ENCODE data around the gene WDR70. TPM values are rescaled to one million over a fixed set of nuclear protein-coding genes. Genes with fewer than 3 reads are reported as not detected.
"Not testable (repeated sequence)": the region's sequence is repeated elsewhere in the genome, so short reads cannot be mapped to it uniquely, and the experiment has no call there.

WDR70 gene
- total and polyA plus RNA-seq, 4 donors = 11.0 to 57.8 (median 26.2) TPM

DNA sequence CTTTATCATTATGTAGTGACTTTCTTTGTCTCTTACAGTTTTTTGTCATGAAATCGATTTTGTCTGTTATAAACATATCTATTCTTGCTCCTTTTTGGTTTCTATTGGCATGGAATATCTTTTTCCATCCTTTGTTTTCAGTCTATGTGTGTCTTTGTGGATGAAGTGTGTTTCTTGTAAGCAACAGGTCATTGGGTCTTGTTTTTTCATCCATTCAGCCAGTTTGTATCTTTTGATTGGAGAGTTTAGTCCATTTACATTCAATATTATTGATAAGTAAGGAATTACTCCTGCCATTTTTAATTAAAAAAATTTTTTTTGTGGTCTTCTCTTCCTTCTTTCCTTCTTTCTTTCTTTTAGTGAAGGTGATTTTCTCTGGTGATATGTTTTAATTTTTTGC is 266.6 kb downstream of the WDR70 start:
- Histone ChIP-seq H3K4me1 (ENCODE audit: control insufficient read depth in 5 of 5, insufficient read depth in 5 of 5, low read length in 5 of 5) (no peaks in the 10 kb centered on the region), H3K27ac (ENCODE audit: low read depth in 1 of 2, low read length in 1 of 2) (no peak overlapping the region), H3K9ac (ENCODE audit: insufficient read depth in 1 of 2, low read length in 2 of 2) (no peak overlapping the region), H3K4me3 (no peak overlapping the region), H3K9me3 (ENCODE audit: control insufficient read depth in 4 of 4, insufficient read depth in 3 of 4, low read length in 3 of 4) (peaks cover 0 to 2% (median 0%) of the 10 kb centered on the region in 4 donors), H3K36me3 (ENCODE audit: control insufficient read depth in 4 of 4, insufficient read depth in 4 of 4, low read length in 4 of 4) (no peaks in the 10 kb centered on the region), H3K27me3 (ENCODE audit: control insufficient read depth in 3 of 3, insufficient read depth in 3 of 3, low read length in 2 of 3) (no peaks in the 10 kb centered on the region)
- no peak for TF ChIP-seq CTCF (IDR thresholded peaks at IDR 0.05; ENCODE audit: control extremely low read depth, extremely low read depth)
- ATAC-seq (ENCODE audit: insufficient read depth, low FRiP score) (no peak), DNase-seq (no peak)
- WGBS, 2 donors = 91 to 100% methylated on average over 1 of the region's 1 CpG

GRCh38 chr5:37654566-37654965 is 275.4 kb downstream of the WDR70 start:
- not testable (repeated sequence) for H3K27ac ChIP-seq (ENCODE audit: low read depth in 1 of 2, low read length in 1 of 2); H3K27me3 ChIP-seq (ENCODE audit: control insufficient read depth in 3 of 3, insufficient read depth in 3 of 3, low read length in 2 of 3); H3K4me1 ChIP-seq (ENCODE audit: control insufficient read depth in 5 of 5, insufficient read depth in 5 of 5, low read length in 5 of 5); H3K9ac ChIP-seq (ENCODE audit: insufficient read depth in 1 of 2, low read length in 2 of 2); ATAC-seq (ENCODE audit: insufficient read depth, low FRiP score); H3K4me3 ChIP-seq; H3K36me3 ChIP-seq (ENCODE audit: control insufficient read depth in 4 of 4, insufficient read depth in 4 of 4, low read length in 4 of 4); DNase-seq; H3K9me3 ChIP-seq (ENCODE audit: control insufficient read depth in 4 of 4, insufficient read depth in 3 of 4, low read length in 3 of 4)
- WGBS, 2 donors = 85 to 100% methylated on average over 1 of the region's 1 CpG

DNA sequence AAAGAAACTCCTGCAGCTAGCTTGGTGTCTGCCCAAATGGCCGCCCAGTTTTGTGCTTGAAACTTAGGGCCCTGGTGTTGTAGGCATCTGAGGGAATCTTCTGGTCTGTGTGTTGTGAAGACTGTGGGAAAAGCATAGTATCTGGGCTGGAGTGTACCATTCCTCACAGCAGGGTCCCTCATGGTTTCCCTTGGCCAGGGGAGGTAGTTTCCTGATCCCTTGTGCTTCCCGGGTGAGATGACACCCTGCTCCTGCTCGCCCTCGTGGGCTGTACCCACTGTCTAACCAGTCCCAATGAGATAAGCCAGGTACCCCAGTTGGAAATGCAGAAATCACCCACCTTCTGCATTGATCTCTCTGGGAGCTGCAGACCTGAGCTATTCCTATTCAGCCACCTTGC is 277.9 kb downstream of the WDR70 start:
- WGBS, 2 donors = 82 to 99% methylated on average over 4 of the region's 4 CpGs
- no peak for TF ChIP-seq CTCF (IDR thresholded peaks at IDR 0.05; ENCODE audit: control extremely low read depth, extremely low read depth)
- H3K27ac ChIP-seq (ENCODE audit: low read depth in 1 of 2, low read length in 1 of 2) = no peak overlapping the region
- DNase-seq = no peak
- no peaks in the 10 kb centered on the region for H3K27me3 ChIP-seq (ENCODE audit: control insufficient read depth in 3 of 3, insufficient read depth in 3 of 3, low read length in 2 of 3)
- peaks cover 0 to 1% (median 0%) of the 10 kb centered on the region in 4 donors for H3K36me3 ChIP-seq (ENCODE audit: control insufficient read depth in 4 of 4, insufficient read depth in 4 of 4, low read length in 4 of 4)
- peaks cover 0 to 3% (median 1%) of the 10 kb centered on the region in 4 donors for H3K9me3 ChIP-seq (ENCODE audit: control insufficient read depth in 4 of 4, insufficient read depth in 3 of 4, low read length in 3 of 4)
- H3K9ac ChIP-seq (ENCODE audit: insufficient read depth in 1 of 2, low read length in 2 of 2) = no peak overlapping the region
- no peak overlapping the region for H3K4me3 ChIP-seq
- ATAC-seq (ENCODE audit: insufficient read depth, low FRiP score) = no peak
- peaks cover 0 to 7% (median 0%) of the 10 kb centered on the region in 5 donors for H3K4me1 ChIP-seq (ENCODE audit: control insufficient read depth in 5 of 5, insufficient read depth in 5 of 5, low read length in 5 of 5)

DNA sequence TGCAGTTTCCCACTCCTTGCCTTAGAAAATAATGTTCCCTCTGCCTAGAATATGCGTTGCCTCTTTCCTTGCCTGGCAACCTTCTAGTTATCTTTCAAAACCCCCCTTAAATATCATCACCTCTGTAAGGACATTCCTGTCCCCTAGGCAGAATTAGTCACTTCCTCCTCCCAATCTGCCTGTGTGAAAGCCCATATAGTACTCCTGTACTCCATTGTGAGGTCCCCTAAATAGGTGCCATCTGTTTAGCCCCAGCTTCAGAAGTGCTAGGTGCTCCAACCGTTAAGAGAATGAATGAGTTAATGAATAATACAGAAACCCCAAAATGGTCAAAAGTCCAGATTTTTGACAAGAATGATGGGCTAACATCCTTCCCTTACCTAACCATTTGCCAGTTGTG is 279.3 kb downstream of the WDR70 start:
- Histone ChIP-seq H3K9ac (ENCODE audit: insufficient read depth in 1 of 2, low read length in 2 of 2) (no peak overlapping the region), H3K36me3 (ENCODE audit: control insufficient read depth in 4 of 4, insufficient read depth in 4 of 4, low read length in 4 of 4) (peaks cover 0 to 1% (median 0%) of the 10 kb centered on the region in 4 donors), H3K4me3 (no peak overlapping the region), H3K27ac (ENCODE audit: low read depth in 1 of 2, low read length in 1 of 2) (no peak overlapping the region), H3K27me3 (ENCODE audit: control insufficient read depth in 3 of 3, insufficient read depth in 3 of 3, low read length in 2 of 3) (no peaks in the 10 kb centered on the region), H3K9me3 (ENCODE audit: control insufficient read depth in 4 of 4, insufficient read depth in 3 of 4, low read length in 3 of 4) (peaks cover 0 to 3% (median 1%) of the 10 kb centered on the region in 4 donors), H3K4me1 (ENCODE audit: control insufficient read depth in 5 of 5, insufficient read depth in 5 of 5, low read length in 5 of 5) (peaks cover 0 to 7% (median 0%) of the 10 kb centered on the region in 5 donors)
- DNase-seq (no peak), ATAC-seq (ENCODE audit: insufficient read depth, low FRiP score) (no peak)
- 81 to 87% methylated on average over 2 of the region's 2 CpGs for WGBS, 2 donors
- no peak for TF ChIP-seq CTCF (IDR thresholded peaks at IDR 0.05; ENCODE audit: control extremely low read depth, extremely low read depth)

Data from lung (tissue), 12 donors.